ENCODE results near the gene NLRX1. TPM values are rescaled to one million over a fixed set of nuclear protein-coding genes. Genes with fewer than 3 reads are reported as not detected.
"Not testable (repeated sequence)": the region's sequence is repeated elsewhere in the genome, so short reads cannot be mapped to it uniquely, and the experiment has no call there.

Gene NLRX1
- total RNA-seq, 1 donor from 2014 or later: 10.2 TPM

- Histone ChIP-seq H3K9ac (no peak overlapping the region), H3K4me2 (no peak overlapping the region), H2AFZ (replicated peaks) (no peak overlapping the region), H3K27me3 (no peaks in the 10 kb centered on the region), H3K79me2 (ENCODE audit: low read depth) (peaks cover 88% of the 10 kb centered on the region), H4K20me1 (ENCODE audit: low read depth) (no peaks in the 10 kb centered on the region), H3K4me1 (no peaks in the 10 kb centered on the region), H3K9me3 (ENCODE audit: low read depth) (no peaks in the 10 kb centered on the region), H3F3A (ENCODE audit: low read depth) (no peaks in the 10 kb centered on the region), H3K36me3 (no peaks in the 10 kb centered on the region), H3K4me3 (no peak overlapping the region), H3K27ac (no peak overlapping the region)
- Mint-ChIP-seq H3K27ac (no peak overlapping the region), H3K4me1 (peaks cover 9% of the 10 kb centered on the region), H3K36me3 (peaks cover 12% of the 10 kb centered on the region), H3K9me3 (peaks cover 3% of the 10 kb centered on the region), H3K27me3 (ENCODE audit: insufficient read depth, low read depth) (no peaks in the 10 kb centered on the region), H3K4me3 (no peak overlapping the region)
- DNase-seq (ENCODE audit: low spot score): no peak
- TF ChIP-seq EZH2phosphoT487 (IDR thresholded peaks at IDR 0.05): no peak
- no peak for TF ChIP-seq CTCF (IDR thresholded peaks at IDR 0.05)
- no peak for TF ChIP-seq EZH2 (IDR thresholded peaks at IDR 0.05)
These were observed 54.4 kb downstream of the NLRX1 start for GRCh38 chr11:119222891-119223290.

- H3K9me3 ChIP-seq (ENCODE audit: low read depth): no peaks in the 10 kb centered on the region
- H3K79me2 ChIP-seq (ENCODE audit: low read depth): peaks cover 83% of the 10 kb centered on the region
- DNase-seq (ENCODE audit: low spot score): no peak
- H3F3A ChIP-seq (ENCODE audit: low read depth): no peaks in the 10 kb centered on the region
- H3K27me3 ChIP-seq: no peaks in the 10 kb centered on the region
- H3K27ac ChIP-seq: no peak overlapping the region
- no peak overlapping the region for H3K27ac Mint-ChIP-seq
- H3K9me3 Mint-ChIP-seq: peaks cover 3% of the 10 kb centered on the region
- no peak overlapping the region for H2AFZ ChIP-seq (replicated peaks)
- H3K4me3 ChIP-seq: no peak overlapping the region
- no peaks in the 10 kb centered on the region for H4K20me1 ChIP-seq (ENCODE audit: low read depth)
- peaks cover 9% of the 10 kb centered on the region for H3K4me1 Mint-ChIP-seq
- TF ChIP-seq EZH2 (IDR thresholded peaks at IDR 0.05): no peak
- peaks cover 15% of the 10 kb centered on the region for H3K36me3 Mint-ChIP-seq
- H3K9ac ChIP-seq: no peak overlapping the region
- H3K27me3 Mint-ChIP-seq (ENCODE audit: insufficient read depth, low read depth): no peaks in the 10 kb centered on the region
- H3K4me1 ChIP-seq: no peaks in the 10 kb centered on the region
- no peak overlapping the region for H3K4me3 Mint-ChIP-seq
- no peak overlapping the region for H3K4me2 ChIP-seq
- H3K36me3 ChIP-seq: no peaks in the 10 kb centered on the region
These were observed 55.3 kb downstream of the NLRX1 start for GRCh38 chr11:119223856-119224255.

- H3K27me3 ChIP-seq; H3K27ac ChIP-seq; H3K9me3 Mint-ChIP-seq; DNase-seq (ENCODE audit: low spot score); H3K4me1 Mint-ChIP-seq; H3K4me1 ChIP-seq; H3K9me3 ChIP-seq (ENCODE audit: low read depth); H3K4me3 ChIP-seq; H3F3A ChIP-seq (ENCODE audit: low read depth); H3K27me3 Mint-ChIP-seq (ENCODE audit: insufficient read depth, low read depth); H3K4me2 ChIP-seq; H3K36me3 ChIP-seq; H3K4me3 Mint-ChIP-seq; H3K9ac ChIP-seq; H4K20me1 ChIP-seq (ENCODE audit: low read depth); H2AFZ ChIP-seq (replicated peaks): not testable (repeated sequence)
- Mint-ChIP-seq H3K36me3 (peaks cover 26% of the 10 kb centered on the region), H3K27ac (peak overlapping the region; percentile 2)
- peaks cover 60% of the 10 kb centered on the region for H3K79me2 ChIP-seq (ENCODE audit: low read depth)
These were observed 60.2 kb downstream of the NLRX1 start for GRCh38 chr11:119228535-119229287.

- Mint-ChIP-seq H3K4me3 (no peak overlapping the region), H3K36me3 (peaks cover 21% of the 10 kb centered on the region), H3K27ac (peak overlapping the region; percentile 2), H3K27me3 (ENCODE audit: insufficient read depth, low read depth) (no peaks in the 10 kb centered on the region), H3K4me1 (peaks cover under 1% of the 10 kb centered on the region), H3K9me3 (no peaks in the 10 kb centered on the region)
- DNase-seq (ENCODE audit: low spot score): no peak
- Histone ChIP-seq H3K4me2 (no peak overlapping the region), H2AFZ (replicated peaks) (no peak overlapping the region), H3K36me3 (no peaks in the 10 kb centered on the region), H3K27me3 (no peaks in the 10 kb centered on the region), H3K9ac (no peak overlapping the region), H4K20me1 (ENCODE audit: low read depth) (no peaks in the 10 kb centered on the region), H3K4me1 (no peaks in the 10 kb centered on the region), H3K27ac (no peak overlapping the region), H3K4me3 (no peak overlapping the region), H3K9me3 (ENCODE audit: low read depth) (no peaks in the 10 kb centered on the region), H3F3A (ENCODE audit: low read depth) (peaks cover 2% of the 10 kb centered on the region), H3K79me2 (ENCODE audit: low read depth) (peaks cover 54% of the 10 kb centered on the region)
- TF ChIP-seq EZH2 (IDR thresholded peaks at IDR 0.05) (no peak), EZH2phosphoT487 (IDR thresholded peaks at IDR 0.05) (no peak), CTCF (IDR thresholded peaks at IDR 0.05) (no peak)
These were observed 60.8 kb downstream of the NLRX1 start for GRCh38 chr11:119229288-119229672.
